Type B pancreatic cell (in vitro differentiated cells): ENCODE results near the gene SMPD4. TPM values are rescaled to one million over a fixed set of nuclear protein-coding genes. Genes with fewer than 3 reads are reported as not detected.
"Not testable (repeated sequence)": the region's sequence is repeated elsewhere in the genome, so short reads cannot be mapped to it uniquely, and the experiment has no call there.

ENCODE experiments used
- DNase-seq: peaks from one replicate; pipeline ENCODE4 v3.0.0; 2021; ENCODE audit warnings: mixed read lengths; ENCODE audit not compliant: unreplicated experiment; ENCODE audit errors: extremely low spot score
- H3K27ac Mint-ChIP-seq: 2 replicates; pipeline ENCODE4 v1.8.0; 2021; ENCODE audit warnings: mild to moderate bottlenecking, mixed read lengths
- H3K27me3 Mint-ChIP-seq: 2 replicates; pipeline ENCODE4 v1.8.0; 2021; ENCODE audit warnings: mixed read lengths
- H3K36me3 Mint-ChIP-seq: 2 replicates; pipeline ENCODE4 v1.8.0; 2021; ENCODE audit warnings: mixed read lengths
- H3K4me1 Mint-ChIP-seq: one replicate; pipeline ENCODE4 v1.8.0; 2021; ENCODE audit warnings: mixed read lengths; ENCODE audit not compliant: unreplicated experiment
- H3K4me3 Mint-ChIP-seq: 2 replicates; pipeline ENCODE4 v1.8.0; 2021; ENCODE audit warnings: mild to moderate bottlenecking, mixed read lengths
- H3K9me3 Mint-ChIP-seq: 2 replicates; pipeline ENCODE4 v1.8.0; 2021; ENCODE audit warnings: mixed read lengths
- total RNA-seq: library from RNA; stranded (reverse); gene quantifications from 2 replicates; pipeline ENCODE4 v1.2.1, GENCODE V29; 2021; ENCODE audit warnings: low replicate concordance
- TF ChIP-seq, protein P1 (sequence below): fragments of 200-600 bp; sonication (generic); conservative IDR thresholded peaks from 2 replicates; pipeline ENCODE4 v1.5.0; 2021; ENCODE audit warnings: antibody characterized with exemption, mild to moderate bottlenecking

SMPD4 gene
- total RNA-seq, 1 donor from 2014 or later, result 79.6 TPM

DNA sequence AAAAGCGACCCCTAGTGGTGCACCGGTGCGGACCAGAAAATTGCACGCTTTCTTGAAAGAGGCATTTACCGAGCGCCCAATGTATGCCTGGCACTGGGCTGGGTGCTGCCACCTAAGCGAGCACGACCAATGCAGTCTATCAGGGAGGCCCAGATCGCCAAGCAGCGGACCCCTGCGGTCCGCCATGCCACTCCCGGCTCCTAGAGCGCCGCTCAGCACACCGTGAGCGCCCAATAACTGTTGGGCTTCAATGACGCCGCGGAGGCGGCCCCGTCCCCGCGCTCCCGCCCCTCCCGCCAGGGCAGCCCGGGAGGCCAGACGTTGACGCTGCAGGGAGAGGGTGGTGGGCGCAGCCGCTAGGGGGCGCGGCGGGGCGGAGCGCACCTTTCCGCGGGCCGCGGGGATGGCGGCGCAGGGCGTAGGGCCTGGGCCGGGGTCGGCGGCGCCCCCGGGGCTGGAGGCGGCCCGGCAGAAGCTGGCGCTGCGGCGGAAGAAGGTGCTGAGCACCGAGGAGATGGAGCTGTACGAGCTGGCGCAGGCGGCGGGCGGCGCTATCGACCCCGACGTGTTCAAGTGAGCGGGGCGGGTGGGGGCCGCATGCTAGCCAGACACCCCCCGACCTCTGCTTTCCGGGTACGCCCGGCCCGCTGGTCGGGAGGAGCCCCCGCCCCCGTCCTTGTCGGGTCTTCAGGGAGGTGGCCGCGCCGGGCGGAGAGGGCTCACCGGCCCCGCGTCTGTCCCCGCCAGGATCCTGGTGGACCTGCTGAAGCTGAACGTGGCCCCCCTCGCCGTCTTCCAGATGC lies 679 bp upstream of the SMPD4 start, which contains the start of gene MZT2B:
TSS of gene MZT2B (plus strand) at position 383 of the 803 bp plus-strand sequence. CDS start at position 404, 21 bp downstream.
- not testable (repeated sequence) for H3K4me1 Mint-ChIP-seq, H3K36me3 Mint-ChIP-seq, H3K27me3 Mint-ChIP-seq, H3K9me3 Mint-ChIP-seq
- DNase-seq, result peak; percentile 94
- H3K4me3 Mint-ChIP-seq, result peak within 1 kb of the TSS; percentile 94
- H3K27ac Mint-ChIP-seq, result peak within 1 kb of the TSS; percentile 89
- TF ChIP-seq, protein P1, sequence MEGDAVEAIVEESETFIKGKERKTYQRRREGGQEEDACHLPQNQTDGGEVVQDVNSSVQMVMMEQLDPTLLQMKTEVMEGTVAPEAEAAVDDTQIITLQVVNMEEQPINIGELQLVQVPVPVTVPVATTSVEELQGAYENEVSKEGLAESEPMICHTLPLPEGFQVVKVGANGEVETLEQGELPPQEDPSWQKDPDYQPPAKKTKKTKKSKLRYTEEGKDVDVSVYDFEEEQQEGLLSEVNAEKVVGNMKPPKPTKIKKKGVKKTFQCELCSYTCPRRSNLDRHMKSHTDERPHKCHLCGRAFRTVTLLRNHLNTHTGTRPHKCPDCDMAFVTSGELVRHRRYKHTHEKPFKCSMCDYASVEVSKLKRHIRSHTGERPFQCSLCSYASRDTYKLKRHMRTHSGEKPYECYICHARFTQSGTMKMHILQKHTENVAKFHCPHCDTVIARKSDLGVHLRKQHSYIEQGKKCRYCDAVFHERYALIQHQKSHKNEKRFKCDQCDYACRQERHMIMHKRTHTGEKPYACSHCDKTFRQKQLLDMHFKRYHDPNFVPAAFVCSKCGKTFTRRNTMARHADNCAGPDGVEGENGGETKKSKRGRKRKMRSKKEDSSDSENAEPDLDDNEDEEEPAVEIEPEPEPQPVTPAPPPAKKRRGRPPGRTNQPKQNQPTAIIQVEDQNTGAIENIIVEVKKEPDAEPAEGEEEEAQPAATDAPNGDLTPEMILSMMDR, result peak; percentile 91

DNA sequence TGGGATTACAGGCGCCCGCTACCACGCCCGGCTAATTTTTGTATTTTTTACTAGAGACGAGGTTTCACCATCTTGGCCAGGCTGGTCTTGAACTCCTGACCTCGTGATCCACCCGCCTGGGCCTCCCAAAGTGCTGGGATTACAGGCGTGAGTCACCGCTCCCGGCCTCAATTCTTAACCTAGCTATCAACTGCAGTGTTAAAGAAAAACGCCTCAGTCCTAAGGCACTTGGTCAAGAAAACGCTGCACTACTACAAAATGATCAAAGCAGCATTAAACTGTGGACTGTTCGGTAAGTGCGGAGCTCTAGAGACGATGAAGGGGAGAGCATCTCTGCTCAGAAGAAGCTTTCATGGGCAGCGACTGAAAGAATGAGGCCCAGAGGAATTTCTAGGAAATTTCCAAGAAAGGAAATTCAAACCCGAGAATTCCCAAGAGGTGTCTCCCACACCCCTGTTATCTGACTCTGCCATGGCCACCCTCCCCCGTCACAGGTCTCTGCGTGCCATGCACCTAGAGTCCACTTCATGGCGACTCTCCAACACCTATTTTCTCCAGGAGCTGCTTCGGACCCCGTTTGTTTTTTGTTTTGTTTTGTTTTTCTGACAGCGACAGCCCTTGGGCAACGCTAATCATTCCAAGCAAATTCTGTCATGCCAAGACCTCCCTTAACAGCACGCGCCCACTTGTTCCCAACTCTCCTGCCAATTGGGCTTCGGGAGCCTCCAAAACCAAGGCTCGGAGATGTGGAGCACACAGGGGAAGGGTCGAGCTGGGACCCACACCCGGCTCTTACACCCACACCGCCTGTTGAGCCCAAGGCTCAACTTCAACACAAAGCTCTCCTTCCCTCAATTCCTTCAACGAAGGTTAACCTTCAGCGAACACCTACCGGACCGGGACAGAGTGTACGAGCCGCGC lies 738 bp downstream of the SMPD4 start:
- not testable (repeated sequence) for H3K36me3 Mint-ChIP-seq, H3K9me3 Mint-ChIP-seq, H3K27me3 Mint-ChIP-seq, DNase-seq, H3K4me1 Mint-ChIP-seq
- H3K4me3 Mint-ChIP-seq, result peak overlapping the region; percentile 94
- peak overlapping the region; percentile 89 for H3K27ac Mint-ChIP-seq

GRCh38 chr2:130174866-130175265 lies 6.5 kb downstream of the SMPD4 start:
- not testable (repeated sequence) for H3K27me3 Mint-ChIP-seq, DNase-seq, H3K27ac Mint-ChIP-seq, H3K9me3 Mint-ChIP-seq, H3K4me3 Mint-ChIP-seq, H3K4me1 Mint-ChIP-seq, H3K36me3 Mint-ChIP-seq

GRCh38 chr2:130169896-130170295 lies 11.5 kb downstream of the SMPD4 start:
- H3K27me3 Mint-ChIP-seq, result no peaks in the 10 kb centered on the region
- no peak overlapping the region for H3K27ac Mint-ChIP-seq
- peaks cover 18% of the 10 kb centered on the region for H3K36me3 Mint-ChIP-seq
- no peaks in the 10 kb centered on the region for H3K9me3 Mint-ChIP-seq
- H3K4me1 Mint-ChIP-seq, result no peaks in the 10 kb centered on the region
- no peak overlapping the region for H3K4me3 Mint-ChIP-seq
- TF ChIP-seq, protein P1, result no peak
- no peak for DNase-seq

DNA sequence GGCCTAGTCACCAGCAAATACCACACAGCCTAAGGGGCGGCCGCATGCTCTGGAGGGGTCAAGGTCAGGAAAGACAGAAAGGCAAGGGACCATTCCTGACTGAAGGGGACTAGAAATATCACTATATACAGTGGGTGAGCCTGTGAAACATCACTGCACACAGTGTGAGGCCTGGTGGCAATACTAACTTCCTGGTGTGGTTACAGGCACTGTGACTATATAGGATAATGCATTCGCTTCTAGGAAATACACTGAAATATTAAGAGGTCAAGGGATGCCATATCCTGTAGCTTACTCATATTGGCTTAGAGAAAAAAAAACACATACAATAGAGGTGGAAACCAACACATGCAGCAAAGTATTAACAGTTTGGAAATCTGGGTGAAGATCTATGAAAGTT lies 12.2 kb downstream of the SMPD4 start:
- not testable (repeated sequence) for DNase-seq, H3K27ac Mint-ChIP-seq, H3K9me3 Mint-ChIP-seq, H3K4me3 Mint-ChIP-seq, H3K4me1 Mint-ChIP-seq, H3K27me3 Mint-ChIP-seq
- H3K36me3 Mint-ChIP-seq, result peaks cover 24% of the 10 kb centered on the region

DNA sequence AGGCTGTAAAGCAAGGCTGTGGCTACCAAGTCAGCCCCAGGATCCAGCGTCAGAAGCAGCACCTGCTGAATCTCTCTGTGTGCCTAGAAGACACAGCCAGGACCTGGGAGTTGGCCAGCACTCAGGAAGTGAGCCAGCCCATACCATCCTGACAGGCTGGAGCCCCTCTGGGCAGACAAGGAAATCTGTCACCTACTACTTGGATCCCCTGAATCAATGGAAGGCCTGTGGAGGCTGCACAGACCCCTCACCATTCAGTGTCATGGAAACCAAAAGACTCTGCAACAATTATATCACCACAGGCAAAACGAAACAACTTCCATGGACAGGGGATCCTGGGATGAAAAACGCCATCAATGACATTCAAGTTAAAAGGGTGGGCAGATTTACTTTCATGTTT lies 14.8 kb downstream of the SMPD4 start:
- not testable (repeated sequence) for H3K27ac Mint-ChIP-seq, H3K9me3 Mint-ChIP-seq, H3K4me1 Mint-ChIP-seq, H3K4me3 Mint-ChIP-seq, H3K27me3 Mint-ChIP-seq, DNase-seq
- H3K36me3 Mint-ChIP-seq, result peaks cover 25% of the 10 kb centered on the region

DNA sequence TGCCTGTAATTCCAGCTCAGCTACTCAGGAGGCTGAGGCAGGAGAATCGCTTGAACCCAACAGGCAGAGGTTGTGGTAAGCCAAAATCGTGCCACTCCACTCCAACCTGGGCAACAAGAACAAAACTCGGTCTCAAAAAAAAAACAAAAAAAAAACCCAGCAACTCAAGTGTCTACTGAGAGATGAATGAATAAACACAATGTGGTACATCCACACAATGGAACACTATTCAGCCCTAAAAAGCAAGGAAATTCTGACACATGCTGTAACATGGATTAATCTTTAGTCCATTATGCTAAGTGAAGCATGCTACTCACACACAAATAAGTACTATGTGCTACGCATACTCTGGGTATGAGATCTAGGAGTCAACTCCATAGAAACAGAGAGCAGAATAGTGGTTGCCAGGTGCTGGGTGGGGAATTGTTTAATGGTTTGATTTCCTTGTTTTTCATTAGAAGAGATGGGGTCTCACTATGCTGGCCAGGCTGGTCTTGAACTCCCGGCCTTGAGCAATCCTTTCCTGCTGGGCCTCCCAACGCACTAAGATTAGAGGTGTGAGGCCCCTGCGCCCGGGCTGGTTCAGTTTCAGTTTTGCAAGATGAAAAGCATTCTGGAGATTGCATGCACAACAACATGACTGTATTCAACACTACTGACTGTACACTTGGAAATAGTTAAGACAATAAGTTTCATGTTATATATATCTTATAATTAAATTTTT lies 15.9 kb downstream of the SMPD4 start:
- Mint-ChIP-seq H3K36me3 (peaks cover 25% of the 10 kb centered on the region), H3K27me3 (no peaks in the 10 kb centered on the region)

More for the DNA sequence above, 15.9 kb downstream of the SMPD4 start:
- TF ChIP-seq, protein P1, result no peak
- Mint-ChIP-seq H3K9me3 (no peaks in the 10 kb centered on the region), H3K4me3 (no peak overlapping the region), H3K4me1 (no peaks in the 10 kb centered on the region), H3K27ac (no peak overlapping the region)
- DNase-seq, result no peak
